Neuronal stem cell (in vitro differentiated cells): Measurements from ENCODE around the gene FBF1.

ENCODE experiments used
- DNase-seq: peaks from one replicate; pipeline ENCODE4 v3.0.0-alpha.2; 2013; ENCODE audit warnings: low spot score
- H2AFZ ChIP-seq: one replicate; pipeline ENCODE4 v1.6.1; 2013; ENCODE audit warnings: mild to moderate bottlenecking, low read length, inconsistent platforms
- H2AK5ac ChIP-seq: 2 replicates; pipeline ENCODE4 v1.6.1; 2013; ENCODE audit warnings: low read depth, mild to moderate bottlenecking, inconsistent platforms, low read length, moderate library complexity, mixed read lengths
- H2BK120ac ChIP-seq: 2 replicates; pipeline ENCODE4 v1.6.1; 2013; ENCODE audit warnings: low read depth, mild to moderate bottlenecking, inconsistent platforms, low read length, moderate library complexity, mixed read lengths
- H2BK12ac ChIP-seq: one replicate; pipeline ENCODE4 v1.6.1; 2013; ENCODE audit warnings: low read length, inconsistent platforms
- H2BK15ac ChIP-seq: 2 replicates; pipeline ENCODE4 v1.6.1; 2013; ENCODE audit warnings: mild to moderate bottlenecking, low read length, inconsistent platforms, mixed read lengths
- H2BK5ac ChIP-seq: one replicate; pipeline ENCODE4 v1.6.1; 2013; ENCODE audit warnings: inconsistent platforms, mild to moderate bottlenecking, low read length, moderate library complexity
- H3K14ac ChIP-seq: one replicate; pipeline ENCODE4 v1.6.1; 2013; ENCODE audit warnings: low read length, inconsistent platforms
- H3K18ac ChIP-seq: 2 replicates; pipeline ENCODE4 v1.6.1; 2013; ENCODE audit warnings: low read length, inconsistent platforms
- H3K23ac ChIP-seq: 2 replicates; pipeline ENCODE4 v1.6.1; 2013; ENCODE audit warnings: low read depth, mild to moderate bottlenecking, mixed read lengths, low read length, inconsistent platforms; ENCODE audit not compliant: poor library complexity
- H3K27ac ChIP-seq: replicated peaks from 3 replicates; pipeline ENCODE4 v1.5.1; 2013; ENCODE audit warnings: low read length, inconsistent platforms
- H3K27me3 ChIP-seq, 3 experiments: 2 replicates each; pipeline ENCODE4 v1.6.1; 2013; ENCODE audit warnings: low read length in 3 of 3, mild to moderate bottlenecking in 2 of 3, inconsistent platforms in 1 of 3, low read depth in 1 of 3, mixed read lengths in 1 of 3, moderate library complexity in 1 of 3; ENCODE audit not compliant: control insufficient read depth in 3 of 3, insufficient read depth in 3 of 3
- H3K36me3 ChIP-seq, 2 donors: replicated peaks in 1 of 2; 2 replicates each; pipeline ENCODE4 v1.6.1; 2013; ENCODE audit warnings: low read length in 2 of 2; ENCODE audit not compliant: control insufficient read depth in 2 of 2, insufficient read depth in 2 of 2
- H3K4ac ChIP-seq: 2 replicates; pipeline ENCODE4 v1.6.1; 2013; ENCODE audit warnings: inconsistent platforms, mild to moderate bottlenecking, low read length, moderate library complexity
- H3K4me1 ChIP-seq, 2 donors: 1 replicate in 1 of 2; 2 replicates in 1 of 2; pipeline ENCODE4 v1.6.1; 2013; ENCODE audit warnings: low read length in 2 of 2, low read depth in 1 of 2; ENCODE audit not compliant: control insufficient read depth in 2 of 2, insufficient read depth in 1 of 2
- H3K4me2 ChIP-seq: one replicate; pipeline ENCODE4 v1.6.1; 2013; ENCODE audit warnings: mild to moderate bottlenecking, low read length, inconsistent platforms; ENCODE audit not compliant: insufficient read depth, poor library complexity, severe bottlenecking
- H3K4me3 ChIP-seq, 2 donors: 2 replicates each; pipeline ENCODE4 v1.5.1; 2013; ENCODE audit warnings: low read length in 2 of 2, mild to moderate bottlenecking in 2 of 2, inconsistent platforms in 1 of 2, moderate library complexity in 1 of 2
- H3K79me1 ChIP-seq: one replicate; pipeline ENCODE4 v1.6.1; 2013; ENCODE audit warnings: low read depth, mild to moderate bottlenecking, inconsistent platforms, low read length, moderate library complexity
- H3K9ac ChIP-seq: one replicate; pipeline ENCODE4 v1.6.1; 2013; ENCODE audit warnings: mild to moderate bottlenecking, low read depth, low read length, inconsistent platforms; ENCODE audit not compliant: poor library complexity
- H3K9me3 ChIP-seq, 2 donors: replicated peaks in 1 of 2; 2 replicates each; pipeline versions ENCODE3 to v1.6.1; 2013; ENCODE audit warnings: low read length in 2 of 2, mild to moderate bottlenecking in 2 of 2, inconsistent platforms in 1 of 2, low read depth in 1 of 2, mixed read lengths in 1 of 2, moderate library complexity in 1 of 2; ENCODE audit not compliant: control insufficient read depth in 2 of 2, insufficient read depth in 1 of 2
- H4K8ac ChIP-seq: one replicate; pipeline ENCODE4 v1.6.1; 2013; ENCODE audit warnings: low read depth, mild to moderate bottlenecking, inconsistent platforms, low read length, moderate library complexity
- H4K91ac ChIP-seq: one replicate; pipeline ENCODE4 v1.6.1; 2013; ENCODE audit warnings: low read length, low read depth, mild to moderate bottlenecking, inconsistent platforms; ENCODE audit not compliant: poor library complexity
- WGBS, 2 donors: extraction: QIAGEN DNeasy Blood & Tissue Kit; methylation state at CpG; one replicate each; pipeline ENCODE4 v1.1.7; 2013; ENCODE audit warnings: missing lambda C conversion rate in 2 of 2, mixed read lengths in 1 of 2; ENCODE audit not compliant: insufficient read length in 2 of 2, insufficient replicate concordance in 1 of 2; ENCODE audit errors: extremely low coverage in 2 of 2; 5-methylcytosine and 5-hydroxymethylcytosine counted together

FBF1 gene

DNA sequence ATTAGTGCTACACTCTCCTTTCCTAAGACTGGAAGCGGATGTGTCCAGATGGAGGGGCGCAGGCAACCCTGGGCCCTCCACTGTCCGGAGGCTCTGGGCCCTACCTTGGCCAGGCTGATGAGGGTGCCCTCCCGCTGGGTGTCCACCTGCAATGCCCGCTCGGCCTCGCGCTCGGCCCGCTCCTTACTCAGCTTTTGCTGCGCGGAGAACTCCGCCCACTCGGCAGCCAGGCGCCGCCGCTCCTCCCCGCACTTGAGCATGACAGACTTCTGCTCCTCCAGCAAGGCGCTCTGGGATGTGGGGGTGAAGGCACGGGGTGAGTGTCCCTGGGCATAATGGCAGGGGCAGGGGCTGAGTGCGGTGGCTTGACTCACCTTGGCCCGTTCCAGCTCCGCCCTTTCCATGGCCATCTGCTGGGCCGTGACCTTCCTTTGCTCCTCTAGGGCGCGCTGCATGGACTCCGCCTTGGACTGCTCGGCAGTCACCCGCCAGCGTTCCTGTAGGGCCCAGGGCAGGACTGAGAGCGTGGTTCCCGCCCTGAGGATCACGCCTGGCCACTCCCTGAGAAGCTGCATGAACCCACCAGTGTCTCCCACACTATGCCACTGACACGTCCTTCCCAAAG is 26.1 kb downstream of the FBF1 start:
- H2AK5ac ChIP-seq: peak overlapping the region; percentile 10
- no peaks in the 10 kb centered on the region for H3K79me1 ChIP-seq
- no peak overlapping the region for H3K4me2 ChIP-seq
- H3K36me3 ChIP-seq: peaks cover 7 to 60% of the 10 kb centered on the region in 2 donors
- H4K91ac ChIP-seq: no peak overlapping the region
- WGBS, 2 donors: no CpG with 5 or more reads among the region's 34 CpGs
- H2AFZ ChIP-seq: no peak overlapping the region
- H2BK120ac ChIP-seq: no peak overlapping the region
- peaks cover 0 to 2% of the 10 kb centered on the region in 2 donors for H3K4me1 ChIP-seq
- peaks cover 0 to 2% of the 10 kb centered on the region in 2 donors for H3K9me3 ChIP-seq
- DNase-seq: no peak
- H2BK5ac ChIP-seq: no peak overlapping the region
- no peak overlapping the region for H3K4me3 ChIP-seq
- no peak overlapping the region for H3K18ac ChIP-seq
- H4K8ac ChIP-seq: no peak overlapping the region
- H3K23ac ChIP-seq: no peak overlapping the region
- H3K27me3 ChIP-seq: no peaks in the 10 kb centered on the region
- no peak overlapping the region for H3K9ac ChIP-seq
- H3K27ac ChIP-seq: no peak overlapping the region
- H3K4ac ChIP-seq: no peak overlapping the region
- H2BK15ac ChIP-seq: no peak overlapping the region
- H3K14ac ChIP-seq: no peak overlapping the region
- peak overlapping the region; percentile 73 for H2BK12ac ChIP-seq

DNA sequence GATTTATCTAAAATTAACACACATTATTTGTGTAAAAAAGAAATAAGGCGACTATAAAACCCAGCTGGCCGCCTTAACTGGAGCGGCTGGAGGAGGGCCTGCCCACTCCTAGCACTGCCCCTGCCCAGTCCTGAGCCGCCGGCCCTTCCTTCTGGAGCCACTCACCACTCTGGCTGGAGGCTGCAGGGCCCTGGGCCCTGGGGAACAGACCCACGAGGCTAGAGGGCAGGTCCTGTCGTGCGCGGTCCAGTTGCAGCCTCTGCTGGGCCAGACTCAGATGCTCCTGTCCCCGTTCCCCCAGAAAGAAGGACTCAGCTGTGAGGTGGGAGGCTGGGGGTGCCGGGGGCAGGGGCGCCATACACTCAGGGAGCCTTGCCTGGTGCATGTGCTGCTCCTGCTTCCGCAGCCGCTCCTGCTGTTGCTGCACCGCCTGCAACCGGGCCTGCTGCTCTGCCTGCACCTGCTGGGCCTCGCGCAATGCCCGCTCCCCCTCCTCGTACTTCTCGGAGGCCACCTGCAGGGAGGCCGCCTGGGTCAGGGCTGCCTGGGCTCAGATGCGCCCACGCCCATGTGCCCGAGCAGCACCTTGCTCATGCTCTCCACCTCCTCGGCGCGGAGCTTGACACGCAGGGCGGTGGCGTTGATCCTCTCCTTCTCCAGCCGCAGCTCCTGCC is 27.2 kb downstream of the FBF1 start:
- Histone ChIP-seq H3K18ac (no peak overlapping the region), H3K9me3 (peaks cover 0 to 2% of the 10 kb centered on the region in 2 donors), H3K79me1 (no peaks in the 10 kb centered on the region), H3K4me2 (no peak overlapping the region), H3K14ac (peak overlapping the region; percentile 38), H2BK15ac (no peak overlapping the region), H4K8ac (no peak overlapping the region), H3K9ac (peak overlapping the region; percentile 60), H3K23ac (no peak overlapping the region), H3K36me3 (peaks cover 7 to 50% of the 10 kb centered on the region in 2 donors), H4K91ac (no peak overlapping the region), H3K4me3 (peak overlapping the region in 1 of 2 donors; percentile 52), H3K27ac (no peak overlapping the region), H2BK120ac (no peak overlapping the region), H2AK5ac (no peak overlapping the region), H2AFZ (no peak overlapping the region), H3K4ac (no peak overlapping the region), H2BK12ac (peak overlapping the region; percentile 73), H2BK5ac (no peak overlapping the region), H3K4me1 (peaks cover 0 to 2% of the 10 kb centered on the region in 2 donors), H3K27me3 (no peaks in the 10 kb centered on the region)
- no CpG with 5 or more reads among the region's 32 CpGs for WGBS, 2 donors
- DNase-seq: no peak

DNA sequence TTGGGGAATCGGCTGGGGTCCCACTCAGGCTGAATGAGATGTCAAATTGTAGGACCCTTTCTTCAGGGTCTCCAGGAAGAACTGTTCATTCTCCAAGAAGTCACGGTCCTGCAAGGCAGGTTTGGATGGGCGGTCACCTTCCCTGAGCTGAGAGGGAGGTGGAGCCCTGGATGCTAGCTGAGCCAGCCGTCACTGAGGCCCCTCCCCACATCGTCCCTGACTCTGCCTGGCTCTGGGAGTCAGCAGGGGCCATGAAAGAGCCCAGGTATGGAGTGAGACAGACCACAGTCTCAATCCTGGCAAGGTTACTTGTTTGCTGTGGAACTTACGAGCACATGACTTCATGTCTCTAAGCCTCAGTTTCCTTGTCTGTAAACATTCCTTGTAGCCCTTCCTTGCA is 30.1 kb downstream of the FBF1 start:
- DNase-seq: no peak
- Histone ChIP-seq H4K8ac (peak overlapping the region; percentile 29), H4K91ac (no peak overlapping the region), H3K9me3 (peaks cover 0 to 2% of the 10 kb centered on the region in 2 donors), H2BK15ac (no peak overlapping the region), H2BK12ac (no peak overlapping the region), H3K79me1 (no peaks in the 10 kb centered on the region), H2BK120ac (no peak overlapping the region), H3K4me2 (no peak overlapping the region), H3K27me3 (no peaks in the 10 kb centered on the region), H2AK5ac (peak overlapping the region; percentile 13), H3K36me3 (peaks cover 5 to 37% of the 10 kb centered on the region in 2 donors), H3K23ac (no peak overlapping the region), H2BK5ac (no peak overlapping the region), H3K18ac (no peak overlapping the region), H3K4ac (no peak overlapping the region), H3K9ac (peak overlapping the region; percentile 37), H2AFZ (no peak overlapping the region), H3K4me1 (peaks cover 0 to 2% of the 10 kb centered on the region in 2 donors), H3K14ac (no peak overlapping the region), H3K27ac (no peak overlapping the region), H3K4me3 (no peak overlapping the region)
- WGBS, 2 donors: no CpG with 5 or more reads among the region's 6 CpGs

DNA sequence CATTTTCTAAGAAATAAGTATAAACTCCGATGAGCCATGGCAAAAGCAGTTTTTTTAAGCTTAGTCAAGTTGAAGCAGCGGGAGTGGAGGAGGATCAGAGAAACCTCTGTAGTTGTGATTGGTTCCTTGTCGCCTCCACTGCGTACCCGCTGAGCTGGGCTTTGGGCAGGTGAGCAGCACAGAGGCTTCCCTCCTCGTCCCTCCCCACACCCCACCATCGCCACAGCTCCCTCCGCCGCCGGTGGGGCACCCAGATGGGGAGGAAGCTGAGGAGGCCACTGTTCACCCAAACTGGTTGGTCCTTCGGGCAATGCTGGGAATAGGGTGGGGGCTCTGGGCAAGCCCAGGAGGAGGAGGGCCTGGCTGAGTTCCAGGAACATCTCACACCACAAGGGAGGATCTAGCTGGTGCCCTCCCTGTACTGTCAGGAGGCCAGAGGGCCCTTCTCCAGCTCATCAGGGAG is 31.0 kb downstream of the FBF1 start:
- Histone ChIP-seq H3K79me1 (no peaks in the 10 kb centered on the region), H3K18ac (no peak overlapping the region), H2BK120ac (no peak overlapping the region), H2BK12ac (no peak overlapping the region), H4K91ac (no peak overlapping the region), H3K27me3 (no peaks in the 10 kb centered on the region), H2BK5ac (no peak overlapping the region), H3K27ac (no peak overlapping the region), H3K23ac (no peak overlapping the region), H4K8ac (no peak overlapping the region), H3K14ac (no peak overlapping the region), H3K4me1 (peaks cover 0 to 2% of the 10 kb centered on the region in 2 donors), H3K36me3 (peaks cover 2 to 31% of the 10 kb centered on the region in 2 donors), H2AFZ (no peak overlapping the region), H2BK15ac (no peak overlapping the region), H3K9me3 (no peaks in the 10 kb centered on the region), H3K9ac (no peak overlapping the region), H2AK5ac (no peak overlapping the region), H3K4me2 (no peak overlapping the region), H3K4me3 (no peak overlapping the region), H3K4ac (no peak overlapping the region)
- no peak for DNase-seq
- no CpG with 5 or more reads among the region's 11 CpGs for WGBS, 2 donors
